Retina (tissue), 1 donor: ENCODE data around the gene DMWD.
A peak's percentile ranks its signal among the peaks of the same experiment; 100 is the strongest.
"Not testable (repeated sequence)": the region's sequence is repeated elsewhere in the genome, so short reads cannot be mapped to it uniquely, and the experiment has no call there.

Source experiments
- DNase-seq: peaks from one replicate; pipeline ENCODE4 v3.0.0-alpha.2; 2016

Gene DMWD

DNA sequence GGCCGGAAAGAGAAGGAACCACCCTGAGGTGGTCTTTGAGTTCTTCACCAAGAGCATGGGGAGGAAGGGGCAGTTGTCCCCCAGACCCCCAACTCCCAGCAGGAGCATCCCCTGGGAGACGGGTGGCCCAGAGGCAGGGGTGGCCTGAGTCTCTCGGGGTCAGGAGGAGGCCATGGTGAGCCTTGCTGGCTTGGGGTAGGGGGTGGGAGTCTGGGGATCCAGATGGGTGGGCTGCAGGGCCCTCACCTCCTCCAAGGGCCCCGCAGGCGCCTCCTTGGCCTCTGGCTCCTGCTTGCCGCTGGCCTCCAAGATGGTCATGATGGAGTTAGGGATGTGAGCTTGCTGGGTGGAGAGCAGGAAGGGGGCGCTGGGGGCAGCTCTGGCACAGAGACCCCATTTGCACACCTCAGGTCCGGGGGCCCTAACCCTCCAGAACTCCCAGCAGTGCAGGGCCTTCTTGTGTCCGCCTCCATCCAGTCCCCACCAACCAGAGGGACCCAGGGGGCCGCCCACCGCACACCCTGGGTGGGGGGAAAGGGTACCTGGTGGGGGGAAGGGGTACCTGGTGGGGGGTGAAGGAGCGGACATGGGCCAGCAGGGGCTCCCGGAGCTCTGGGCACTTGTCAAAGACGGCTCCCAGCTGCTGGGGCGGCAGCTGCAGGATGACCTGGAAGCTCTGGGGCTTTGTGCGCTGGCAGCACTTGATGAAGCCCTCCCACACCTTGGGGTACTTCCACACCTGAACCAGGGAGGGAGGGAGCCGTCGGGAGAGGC is 23.8 kb upstream of the DMWD start:
- no peak for DNase-seq

DNA sequence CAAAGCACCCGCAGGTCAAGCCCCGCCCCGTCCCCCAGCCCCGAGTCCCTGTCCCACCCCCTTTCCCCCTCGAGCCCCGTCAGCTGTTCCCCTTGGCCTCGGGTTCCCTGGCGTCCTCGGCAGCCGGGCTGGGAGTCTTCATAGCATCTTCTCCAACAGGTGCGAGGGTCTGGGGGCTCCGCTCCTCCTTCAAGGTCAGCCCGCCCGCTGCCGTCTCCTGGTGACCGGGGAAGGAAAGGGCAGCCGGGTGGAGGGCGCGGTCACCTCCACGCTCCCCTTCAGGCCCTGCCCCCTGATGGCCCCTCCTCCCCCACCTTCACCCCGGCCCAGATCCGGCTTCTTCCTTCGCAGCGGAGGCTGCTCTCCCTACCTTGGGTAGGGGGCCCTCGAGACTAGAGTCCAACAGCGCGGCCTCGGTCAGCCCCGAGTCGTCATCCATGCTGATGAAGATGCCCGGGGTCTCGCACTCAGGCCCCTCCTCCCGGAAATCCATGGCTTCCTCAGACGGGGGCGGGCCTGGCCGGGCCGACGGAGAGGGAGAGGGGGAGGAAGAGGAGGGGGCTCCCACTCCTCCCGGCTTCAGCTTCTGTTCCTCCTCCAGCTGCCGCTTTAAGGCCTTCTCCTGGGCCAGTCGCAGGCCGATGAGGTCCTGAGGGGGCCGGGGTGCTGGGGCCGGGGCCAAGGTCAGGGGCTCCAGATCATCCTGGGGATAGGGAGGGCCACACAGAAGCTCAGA is 23.0 kb upstream of the DMWD start:
- peak; percentile 73 for DNase-seq

DNA sequence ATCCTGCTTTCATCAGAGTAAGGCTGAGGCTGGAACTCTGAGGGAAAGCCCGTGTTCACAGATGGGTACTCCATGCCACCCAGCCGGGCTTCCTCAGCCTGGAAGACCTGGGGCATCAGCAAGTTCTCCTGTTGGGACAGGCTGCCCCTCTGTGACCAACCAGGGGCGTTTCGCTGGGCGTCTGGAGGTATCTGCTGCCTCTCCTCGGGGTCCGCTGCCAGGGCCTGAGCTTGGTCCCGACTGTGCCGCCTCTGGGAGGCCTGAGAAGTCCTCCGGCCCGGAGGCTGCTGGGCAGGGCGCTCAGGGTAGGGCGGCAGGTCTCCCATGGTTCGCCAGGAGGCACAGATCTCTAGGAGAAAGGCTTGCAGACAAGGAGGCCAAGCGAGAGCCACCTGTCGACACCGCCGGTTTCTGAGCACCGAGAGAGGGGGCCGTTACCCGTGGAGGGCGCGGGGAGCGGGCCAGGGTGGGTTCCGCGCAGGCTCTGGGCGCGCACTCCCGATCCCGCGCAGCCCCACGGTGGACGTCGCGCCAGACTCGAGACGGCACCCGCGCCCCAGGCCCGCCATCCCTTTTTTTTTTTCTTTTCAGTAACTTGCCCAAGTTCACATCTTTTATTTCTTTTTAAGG is 22.3 kb upstream of the DMWD start, which contains the start of gene RSPH6A:
Gene RSPH6A, minus strand, starts transcription at position 458 of the 630 bp plus-strand sequence. Its CDS starts 132 bp downstream, at position 326.
- DNase-seq, result peak; percentile 56

DNA sequence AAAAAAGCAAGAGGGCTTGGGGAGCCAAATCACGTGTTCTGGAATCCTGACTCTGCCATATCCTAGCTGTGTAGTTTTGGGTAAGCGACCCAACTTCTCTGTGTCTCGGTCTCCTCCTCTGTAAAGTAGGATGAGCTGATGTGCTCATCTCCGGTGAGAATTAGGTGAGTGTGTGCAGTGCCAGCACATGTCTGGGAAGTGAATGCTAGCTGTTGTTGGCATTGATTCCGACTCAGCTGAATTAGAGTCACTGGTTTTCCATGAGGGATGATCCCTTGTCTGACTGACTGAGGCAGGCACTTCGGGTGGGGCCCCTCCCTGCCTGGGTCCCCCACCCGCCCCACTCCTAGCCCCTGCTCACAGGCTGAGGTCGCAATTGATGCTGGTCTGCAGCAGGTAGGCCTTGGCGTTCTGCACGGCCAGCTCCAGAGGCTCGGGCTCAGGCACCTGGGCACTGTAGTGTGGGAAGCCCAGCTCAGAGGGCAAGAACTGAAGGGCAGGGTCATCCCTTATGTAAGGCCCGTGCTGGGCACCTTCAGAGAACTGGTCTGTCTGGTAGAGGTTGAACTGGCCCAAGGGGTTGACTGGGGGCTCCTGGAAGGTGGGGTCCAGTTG is 21.6 kb upstream of the DMWD start:
- no peak for DNase-seq

DNA sequence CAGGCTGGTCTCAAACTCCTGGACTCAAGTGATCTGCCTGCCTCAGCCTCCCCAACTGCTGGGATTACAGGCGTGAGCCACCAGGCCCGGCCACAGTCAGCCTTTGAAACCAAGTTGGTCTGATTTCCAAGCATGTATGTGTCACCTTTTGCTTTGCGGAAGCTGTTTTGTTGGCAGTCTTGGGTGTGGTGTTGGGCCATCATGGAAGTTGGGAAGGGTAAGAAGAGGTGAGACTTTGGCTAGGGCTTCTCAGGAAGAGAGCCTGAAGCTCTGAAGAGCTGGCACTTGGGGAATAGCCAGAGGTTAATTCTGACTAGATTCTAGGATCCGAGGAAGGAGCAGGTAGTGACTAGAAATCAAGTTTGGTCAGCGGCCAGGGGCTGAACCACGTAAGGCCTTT is 19.7 kb upstream of the DMWD start:
- DNase-seq, result no peak

DNA sequence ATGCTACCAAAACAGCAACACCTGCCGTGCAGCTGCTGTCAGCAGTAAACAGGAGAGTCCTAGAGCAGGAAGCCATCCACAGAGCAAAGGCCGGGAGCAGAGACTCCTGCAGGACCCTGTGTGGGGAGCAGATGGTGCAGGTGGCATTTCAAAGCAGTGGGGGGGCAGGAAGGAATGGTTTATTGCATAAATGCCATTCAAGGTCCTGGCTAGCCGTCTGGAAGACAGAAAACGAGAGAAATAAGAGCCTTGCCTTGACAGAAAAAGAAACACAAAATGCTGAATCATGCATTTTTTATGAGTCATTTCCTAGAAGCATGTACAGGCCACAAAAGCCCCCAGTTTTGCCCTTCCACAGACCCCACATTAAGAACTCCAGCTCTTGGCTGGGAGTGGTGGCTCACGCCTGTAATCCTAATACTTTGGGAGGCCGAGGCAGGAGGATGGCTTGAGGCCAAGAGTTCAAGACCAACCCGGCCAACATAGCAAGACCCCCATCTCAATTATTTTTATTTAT is 17.1 kb upstream of the DMWD start:
- DNase-seq, result no peak

- no peak for DNase-seq
Observed at GRCh38 chr19:45805719-45806118, 13.1 kb upstream of the DMWD start.

DNA sequence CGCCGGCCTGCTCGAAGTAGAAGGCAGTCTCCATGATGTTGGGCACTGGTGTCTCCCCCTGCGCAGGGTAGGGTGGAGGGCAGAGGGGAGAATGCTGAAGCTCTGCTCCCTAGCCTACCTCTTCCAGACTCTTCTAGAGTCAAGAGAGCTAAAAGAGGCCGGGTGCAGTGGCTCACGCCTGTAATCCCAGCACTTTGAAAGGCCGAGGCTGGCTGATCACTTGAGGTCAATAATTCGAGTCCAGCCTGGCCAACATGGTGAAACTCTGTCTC is 12.2 kb upstream of the DMWD start:
- DNase-seq, result no peak

DNA sequence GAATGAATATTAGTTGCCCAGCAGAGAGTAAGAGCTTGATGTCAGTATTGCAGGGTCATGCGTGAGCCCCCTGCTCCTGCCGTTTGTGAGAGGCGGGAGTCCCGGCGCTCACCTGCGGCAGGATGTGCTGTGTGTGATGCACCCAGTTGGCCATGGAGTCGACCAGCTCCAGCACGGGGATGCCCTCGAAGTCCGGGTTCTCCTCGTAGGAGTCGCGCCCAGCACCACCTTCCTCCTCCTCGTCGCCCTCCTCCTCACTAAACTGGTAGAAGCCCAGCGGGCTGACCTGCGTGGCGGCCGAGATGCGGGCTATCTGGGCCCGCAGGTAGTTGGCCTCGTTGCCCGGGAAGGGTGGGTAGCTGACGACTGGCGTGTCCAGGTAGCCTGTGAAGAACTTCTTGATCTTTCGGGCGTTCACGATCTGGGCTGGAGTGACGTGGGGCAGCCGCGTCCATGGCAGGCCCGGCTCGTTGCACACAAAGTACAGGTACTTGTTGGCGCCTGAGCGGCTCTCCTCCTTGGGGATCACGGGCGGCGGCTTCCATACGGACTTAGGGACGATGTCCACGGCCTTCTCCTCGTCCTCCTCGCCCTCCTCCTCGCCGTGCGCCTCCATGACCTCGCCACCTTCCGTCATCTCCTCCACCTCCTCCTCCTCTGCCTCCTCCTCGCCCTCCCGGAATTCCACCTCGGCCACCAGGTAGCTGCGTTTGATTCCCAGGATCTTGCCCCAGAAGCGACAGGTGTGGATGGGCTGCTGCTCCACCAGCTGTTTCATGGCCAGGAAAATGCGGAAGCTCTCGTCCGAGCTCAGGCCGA is 11.7 kb upstream of the DMWD start:
- no peak for DNase-seq

DNA sequence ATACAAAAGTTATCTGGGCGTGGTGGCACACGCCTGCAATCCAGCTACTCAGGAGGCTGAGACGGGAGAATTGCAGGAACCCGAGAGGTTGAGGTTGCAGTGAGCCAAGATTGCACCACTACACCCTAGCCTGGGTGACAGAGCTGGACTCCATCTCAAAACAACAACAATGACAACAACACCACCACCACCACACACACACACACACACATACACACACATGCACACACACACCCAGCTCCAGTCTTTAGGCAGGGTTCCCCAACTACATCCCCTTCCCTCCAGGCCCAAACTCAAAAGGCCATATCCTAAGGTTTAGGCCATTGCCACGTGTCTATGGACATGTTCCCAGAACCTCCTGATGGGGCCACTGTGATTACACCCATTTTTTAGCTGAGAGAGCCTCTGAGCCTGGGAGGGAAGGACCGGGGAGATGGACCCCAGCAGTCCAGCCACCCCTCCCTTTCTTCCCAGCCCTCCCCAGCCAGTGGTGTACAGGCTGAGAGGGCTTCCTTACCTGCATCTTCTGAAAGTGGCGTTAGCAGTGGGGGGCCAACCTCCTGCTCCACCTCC is 9.0 kb upstream of the DMWD start:
- DNase-seq, result no peak

- no peak for DNase-seq
Observed at GRCh38 chr19:45800070-45800553, 7.5 kb upstream of the DMWD start.

GRCh38 chr19:45799541-45799940 is 6.9 kb upstream of the DMWD start:
- not testable (repeated sequence) for DNase-seq

- DNase-seq, result peak; percentile 82
Observed at GRCh38 chr19:45798995-45799517, 6.4 kb upstream of the DMWD start.

DNA sequence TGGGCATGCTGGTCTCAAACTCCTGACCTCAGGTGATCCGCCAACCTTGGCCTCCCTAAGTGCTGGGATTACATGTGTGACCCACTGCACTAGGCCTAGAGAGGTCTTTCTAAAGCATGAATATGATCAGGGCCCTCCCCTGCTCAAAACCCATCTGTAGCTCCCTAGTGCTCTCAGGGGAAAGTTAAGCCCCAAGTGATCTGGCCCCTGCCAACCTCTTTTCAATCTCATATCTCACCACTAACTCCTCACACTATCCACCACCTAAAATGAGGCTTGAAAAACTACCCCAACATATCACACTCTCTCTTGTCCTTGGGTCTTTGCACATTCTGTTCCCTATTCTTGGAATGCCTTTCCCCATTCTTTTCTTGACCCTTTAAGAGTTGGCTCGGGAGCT is 2.0 kb upstream of the DMWD start:
- DNase-seq, result no peak

- no peak for DNase-seq
Observed at GRCh38 chr19:45793876-45794275, 1.2 kb upstream of the DMWD start.

DNA sequence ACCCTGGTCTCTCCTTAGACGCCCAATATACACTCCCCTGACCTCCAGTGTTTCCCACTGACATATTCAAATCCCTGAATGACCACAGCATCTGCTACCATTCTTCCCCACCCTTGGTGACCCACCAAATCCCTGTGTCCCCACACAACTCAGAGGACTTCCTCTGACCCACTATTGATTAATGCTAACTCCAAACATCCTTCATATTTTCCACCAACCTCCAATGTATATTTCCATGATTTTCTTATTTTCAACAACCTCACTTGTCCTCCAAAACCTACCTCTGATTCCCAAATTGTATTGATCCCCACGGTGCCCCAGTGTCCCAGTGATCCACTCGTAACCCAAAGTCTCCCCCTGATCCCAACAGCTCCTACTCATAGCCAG is 526 bp upstream of the DMWD start:
- DNase-seq, result no peak

DNA sequence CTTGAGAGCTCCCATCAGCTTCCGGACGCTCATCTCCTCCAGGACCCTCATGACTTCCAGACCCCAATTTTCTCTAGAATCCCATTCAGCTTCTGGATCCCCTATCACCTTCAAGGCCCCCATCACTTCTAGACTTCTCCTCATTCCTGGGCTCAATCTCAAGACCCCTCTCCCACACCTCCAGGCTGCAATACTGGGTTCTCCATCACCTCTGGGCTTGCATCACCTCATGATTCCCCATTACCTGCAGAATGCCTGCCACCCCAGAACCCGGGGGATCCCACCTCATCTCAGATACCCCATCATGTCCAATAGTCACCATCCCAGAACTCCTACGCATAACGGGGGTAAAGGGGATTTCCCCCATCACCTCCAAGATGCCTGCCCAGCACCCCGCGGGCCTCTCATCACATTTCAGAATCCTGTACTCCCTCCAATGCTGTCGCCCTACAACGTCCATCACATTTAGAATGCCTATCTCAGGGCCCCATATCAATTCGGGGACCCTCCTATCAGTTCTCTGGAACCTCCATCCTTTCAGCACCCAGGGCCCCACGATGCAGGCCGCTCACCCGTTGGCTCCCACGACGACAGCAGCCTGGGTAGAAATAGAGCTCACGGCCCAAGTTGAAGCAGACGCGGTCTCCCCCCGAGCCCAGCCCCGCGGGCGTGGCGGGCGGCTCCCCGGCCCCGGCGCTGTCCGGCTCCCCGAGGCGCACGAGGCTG is 738 bp downstream of the DMWD start:
- DNase-seq, result no peak

GRCh38 chr19:45790942-45791341 is 1.7 kb downstream of the DMWD start:
- no peak for DNase-seq

DNA sequence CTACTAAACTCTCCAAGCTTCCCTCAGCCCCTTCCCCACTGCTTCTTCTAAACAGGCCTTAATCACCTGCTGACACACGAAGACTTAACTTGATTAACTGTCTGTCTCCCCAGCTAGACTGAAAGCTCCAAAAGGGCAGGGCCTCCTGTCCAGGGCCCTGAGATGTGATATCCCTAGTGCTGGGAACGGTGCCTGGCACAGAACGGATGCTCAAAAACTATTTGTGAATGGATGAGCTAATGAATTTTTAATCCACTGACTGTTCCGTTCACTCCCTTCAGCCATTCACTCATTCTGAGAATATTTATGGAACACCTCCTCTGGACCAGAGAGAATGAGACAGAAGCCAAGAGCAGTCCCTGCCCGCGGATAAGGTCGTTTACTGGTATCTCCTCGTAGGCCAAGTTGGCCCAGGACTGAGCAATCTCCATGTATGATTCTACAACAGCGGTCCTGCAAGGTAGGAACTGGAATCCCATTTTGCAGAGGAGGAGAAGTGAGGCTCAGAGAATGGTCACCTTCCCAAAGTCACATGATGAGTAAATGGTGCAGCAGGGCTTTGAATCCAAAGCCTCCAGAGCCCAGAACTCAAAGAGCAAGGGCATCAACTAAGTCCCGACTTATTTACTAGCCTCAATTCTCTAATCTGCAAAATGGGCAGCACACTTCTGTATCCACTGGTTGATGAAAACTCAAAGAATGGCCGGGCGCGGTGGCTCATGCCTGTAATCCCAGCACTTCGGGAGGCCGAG is 3.4 kb downstream of the DMWD start:
- DNase-seq, result no peak

GRCh38 chr19:45786533-45786894 is 6.1 kb downstream of the DMWD start:
- no peak for DNase-seq
